ENCODE results near the gene ITGAV.
"Not testable (repeated sequence)": the region's sequence is repeated elsewhere in the genome, so short reads cannot be mapped to it uniquely, and the experiment has no call there.

Gene ITGAV

GRCh38 chr2:186589612-186590349, at the start of gene ITGAV:
Gene ITGAV (plus strand): TSS chr2:186590056. CDS start chr2:186590339, 283 bp downstream.
- DNase-seq, result peak; percentile 76

GRCh38 chr2:186540941-186541340, 48.9 kb upstream of the ITGAV start:
- no peak for DNase-seq

GRCh38 chr2:186542002-186542401, 47.9 kb upstream of the ITGAV start:
- no peak for DNase-seq

GRCh38 chr2:186543561-186544131, 46.2 kb upstream of the ITGAV start:
- DNase-seq, result no peak

- no peak for DNase-seq
Measured at GRCh38 chr2:186544255-186544675, 45.6 kb upstream of the ITGAV start.

- DNase-seq, result no peak
Measured at GRCh38 chr2:186546846-186547245, 43.0 kb upstream of the ITGAV start.

GRCh38 chr2:186551323-186552050, 38.4 kb upstream of the ITGAV start:
- DNase-seq, result no peak

GRCh38 chr2:186554429-186554828, 35.4 kb upstream of the ITGAV start:
- no peak for DNase-seq

- no peak for DNase-seq
Measured at GRCh38 chr2:186554850-186555671, 34.8 kb upstream of the ITGAV start.

- DNase-seq, result no peak
Measured at GRCh38 chr2:186558512-186559276, 31.2 kb upstream of the ITGAV start.

- DNase-seq, result no peak
Measured at GRCh38 chr2:186559370-186559769, 30.5 kb upstream of the ITGAV start.

- no peak for DNase-seq
Measured at GRCh38 chr2:186559848-186560247, 30.0 kb upstream of the ITGAV start.

- DNase-seq, result no peak
Measured at GRCh38 chr2:186560254-186560653, 29.6 kb upstream of the ITGAV start.

GRCh38 chr2:186561467-186562208, 28.2 kb upstream of the ITGAV start:
- DNase-seq, result no peak

GRCh38 chr2:186562209-186562578, 27.7 kb upstream of the ITGAV start:
- DNase-seq, result no peak

GRCh38 chr2:186568600-186568999, 21.3 kb upstream of the ITGAV start:
- DNase-seq, result not testable (repeated sequence)

- DNase-seq, result not testable (repeated sequence)
Measured at GRCh38 chr2:186569127-186569526, 20.7 kb upstream of the ITGAV start.

- no peak for DNase-seq
Measured at GRCh38 chr2:186569897-186570296, 20.0 kb upstream of the ITGAV start.

- no peak for DNase-seq
Measured at GRCh38 chr2:186570604-186571003, 19.3 kb upstream of the ITGAV start.

GRCh38 chr2:186572705-186573104, 17.2 kb upstream of the ITGAV start:
- DNase-seq, result no peak

- no peak for DNase-seq
Measured at GRCh38 chr2:186573531-186573930, 16.3 kb upstream of the ITGAV start.

GRCh38 chr2:186575302-186575701, 14.6 kb upstream of the ITGAV start:
- DNase-seq, result no peak

Data from NCI-H2029 treated with DMSO at 0.1 percent for 48 hours (cell line).